ENCODE data around the gene TRPV2. TPM values are rescaled to one million over a fixed set of nuclear protein-coding genes. Genes with fewer than 3 reads are reported as not detected.

TRPV2 gene
- total and polyA plus RNA-seq, 10 of the 15 experiments (the other 5 are each of a cell fraction or from before 2014, with no cell fraction given): 8.9 to 94.4 (median 54.1) TPM

DNA sequence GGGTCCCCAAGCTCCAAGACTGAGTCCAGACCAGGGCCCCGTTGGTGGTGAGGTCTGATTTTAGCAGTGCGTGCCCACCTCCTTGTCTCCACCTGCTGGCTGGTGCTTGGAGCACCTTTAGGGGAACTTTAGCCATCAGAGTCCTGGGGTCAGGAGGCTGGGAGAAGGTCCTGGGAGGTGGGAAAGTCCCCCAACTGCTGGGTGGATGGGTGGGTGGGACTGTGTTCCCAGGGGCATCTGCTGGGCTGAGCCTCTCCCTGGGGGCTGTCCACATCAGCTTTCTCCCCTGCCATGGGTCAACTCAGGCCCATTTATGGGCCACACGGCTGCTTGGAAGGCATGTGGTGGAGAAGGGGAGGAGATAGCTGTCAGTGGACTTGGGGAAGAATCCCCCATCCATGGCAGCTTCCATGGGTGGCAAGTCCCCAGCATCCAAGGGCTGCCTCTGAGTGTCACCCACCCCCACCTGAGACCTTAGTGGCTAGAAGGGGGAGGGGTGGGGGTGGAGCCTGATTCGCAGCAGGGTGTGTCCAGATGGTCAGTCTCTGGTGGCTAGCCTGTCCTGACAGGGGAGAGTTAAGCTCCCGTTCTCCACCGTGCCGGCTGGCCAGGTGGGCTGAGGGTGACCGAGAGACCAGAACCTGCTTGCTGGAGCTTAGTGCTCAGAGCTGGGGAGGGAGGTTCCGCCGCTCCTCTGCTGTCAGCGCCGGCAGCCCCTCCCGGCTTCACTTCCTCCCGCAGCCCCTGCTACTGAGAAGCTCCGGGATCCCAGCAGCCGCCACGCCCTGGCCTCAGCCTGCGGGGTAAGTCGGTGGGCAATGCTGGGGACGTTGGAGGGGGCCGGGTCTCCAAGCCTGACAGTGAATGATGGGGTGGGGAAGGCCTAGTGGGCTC, at the start of gene TRPV2 (continued):
- TF ChIP-seq, protein P1, sequence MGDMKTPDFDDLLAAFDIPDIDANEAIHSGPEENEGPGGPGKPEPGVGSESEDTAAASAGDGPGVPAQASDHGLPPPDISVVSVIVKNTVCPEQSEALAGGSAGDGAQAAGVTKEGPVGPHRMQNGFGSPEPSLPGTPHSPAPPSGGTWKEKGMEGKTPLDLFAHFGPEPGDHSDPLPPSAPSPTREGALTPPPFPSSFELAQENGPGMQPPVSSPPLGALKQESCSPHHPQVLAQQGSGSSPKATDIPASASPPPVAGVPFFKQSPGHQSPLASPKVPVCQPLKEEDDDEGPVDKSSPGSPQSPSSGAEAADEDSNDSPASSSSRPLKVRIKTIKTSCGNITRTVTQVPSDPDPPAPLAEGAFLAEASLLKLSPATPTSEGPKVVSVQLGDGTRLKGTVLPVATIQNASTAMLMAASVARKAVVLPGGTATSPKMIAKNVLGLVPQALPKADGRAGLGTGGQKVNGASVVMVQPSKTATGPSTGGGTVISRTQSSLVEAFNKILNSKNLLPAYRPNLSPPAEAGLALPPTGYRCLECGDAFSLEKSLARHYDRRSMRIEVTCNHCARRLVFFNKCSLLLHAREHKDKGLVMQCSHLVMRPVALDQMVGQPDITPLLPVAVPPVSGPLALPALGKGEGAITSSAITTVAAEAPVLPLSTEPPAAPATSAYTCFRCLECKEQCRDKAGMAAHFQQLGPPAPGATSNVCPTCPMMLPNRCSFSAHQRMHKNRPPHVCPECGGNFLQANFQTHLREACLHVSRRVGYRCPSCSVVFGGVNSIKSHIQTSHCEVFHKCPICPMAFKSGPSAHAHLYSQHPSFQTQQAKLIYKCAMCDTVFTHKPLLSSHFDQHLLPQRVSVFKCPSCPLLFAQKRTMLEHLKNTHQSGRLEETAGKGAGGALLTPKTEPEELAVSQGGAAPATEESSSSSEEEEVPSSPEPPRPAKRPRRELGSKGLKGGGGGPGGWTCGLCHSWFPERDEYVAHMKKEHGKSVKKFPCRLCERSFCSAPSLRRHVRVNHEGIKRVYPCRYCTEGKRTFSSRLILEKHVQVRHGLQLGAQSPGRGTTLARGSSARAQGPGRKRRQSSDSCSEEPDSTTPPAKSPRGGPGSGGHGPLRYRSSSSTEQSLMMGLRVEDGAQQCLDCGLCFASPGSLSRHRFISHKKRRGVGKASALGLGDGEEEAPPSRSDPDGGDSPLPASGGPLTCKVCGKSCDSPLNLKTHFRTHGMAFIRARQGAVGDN (IDR thresholded peaks at IDR 0.05): 0 out of 2 replicates have a peak, but pooled peaks have one; percentile 37
- TF ChIP-seq TCF12 (IDR thresholded peaks at IDR 0.05; ENCODE audit: low read depth, low read length) (0 out of 2 replicates have a peak, but pooled peaks have one; percentile 24), EZH2 (IDR thresholded peaks at IDR 0.05; ENCODE audit: borderline replicate concordance, control insufficient read depth, low read depth, low read length) (no peak), CHD4 (IDR thresholded peaks at IDR 0.05) (no peak), IKZF1 (conservative IDR thresholded peaks at IDR 0.05) (peak; percentile 77), YY1 (IDR thresholded peaks at IDR 0.05; ENCODE audit: low read depth, low read length) (peak; percentile 64; the same call in 1 of the 2 replicates), CHD1 (IDR thresholded peaks at IDR 0.05; ENCODE audit: low read depth, low read length) (no peak), MLLT1 (IDR thresholded peaks at IDR 0.05) (peak; percentile 47; the same call in 1 of the 2 replicates), TBL1XR1 (IDR thresholded peaks at IDR 0.05; ENCODE audit: low read depth, low read length) (no peak), ZBED1 (IDR thresholded peaks at IDR 0.05; ENCODE audit: borderline replicate concordance) (0 out of 2 replicates have a peak, but pooled peaks have one; percentile 6), NBN (IDR thresholded peaks at IDR 0.05) (peak; percentile 72), SP1 (IDR thresholded peaks at IDR 0.05; ENCODE audit: low read depth, low read length) (no peak)
- TF ChIP-seq, protein P2, sequence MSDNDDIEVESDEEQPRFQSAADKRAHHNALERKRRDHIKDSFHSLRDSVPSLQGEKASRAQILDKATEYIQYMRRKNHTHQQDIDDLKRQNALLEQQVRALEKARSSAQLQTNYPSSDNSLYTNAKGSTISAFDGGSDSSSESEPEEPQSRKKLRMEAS (IDR thresholded peaks at IDR 0.05; ENCODE audit: low read depth, low read length): no peak

Data from GM12878 (cell line).